ENCODE results near the gene IL17RA.

IL17RA gene

GRCh38 chr22:17162731-17163130, 77.9 kb downstream of the IL17RA start:
- H3K4me3 ChIP-seq (ENCODE audit: low read depth in 1 of 2, low read length in 1 of 2), result no peak overlapping the region
- TF ChIP-seq, protein P1, sequence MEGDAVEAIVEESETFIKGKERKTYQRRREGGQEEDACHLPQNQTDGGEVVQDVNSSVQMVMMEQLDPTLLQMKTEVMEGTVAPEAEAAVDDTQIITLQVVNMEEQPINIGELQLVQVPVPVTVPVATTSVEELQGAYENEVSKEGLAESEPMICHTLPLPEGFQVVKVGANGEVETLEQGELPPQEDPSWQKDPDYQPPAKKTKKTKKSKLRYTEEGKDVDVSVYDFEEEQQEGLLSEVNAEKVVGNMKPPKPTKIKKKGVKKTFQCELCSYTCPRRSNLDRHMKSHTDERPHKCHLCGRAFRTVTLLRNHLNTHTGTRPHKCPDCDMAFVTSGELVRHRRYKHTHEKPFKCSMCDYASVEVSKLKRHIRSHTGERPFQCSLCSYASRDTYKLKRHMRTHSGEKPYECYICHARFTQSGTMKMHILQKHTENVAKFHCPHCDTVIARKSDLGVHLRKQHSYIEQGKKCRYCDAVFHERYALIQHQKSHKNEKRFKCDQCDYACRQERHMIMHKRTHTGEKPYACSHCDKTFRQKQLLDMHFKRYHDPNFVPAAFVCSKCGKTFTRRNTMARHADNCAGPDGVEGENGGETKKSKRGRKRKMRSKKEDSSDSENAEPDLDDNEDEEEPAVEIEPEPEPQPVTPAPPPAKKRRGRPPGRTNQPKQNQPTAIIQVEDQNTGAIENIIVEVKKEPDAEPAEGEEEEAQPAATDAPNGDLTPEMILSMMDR (IDR thresholded peaks at IDR 0.05), result no peak

GRCh38 chr22:17164392-17165024, 79.7 kb downstream of the IL17RA start:
- Histone ChIP-seq H3K4me1 (ENCODE audit: control insufficient read depth in 1 of 2, insufficient read depth in 1 of 2, low read depth in 1 of 2, low read length in 1 of 2) (peaks cover 4 to 6% of the 10 kb centered on the region in 2 experiments), H3K4me3 (ENCODE audit: low read depth in 1 of 2, low read length in 1 of 2) (no peak overlapping the region), H3K27ac (no peak overlapping the region), H3K9me3 (no peaks in the 10 kb centered on the region), H3K36me3 (no peaks in the 10 kb centered on the region), H3K27me3 (no peaks in the 10 kb centered on the region)
- TF ChIP-seq, protein P1 (IDR thresholded peaks at IDR 0.05), result no peak

More at GRCh38 chr22:17162731-17163130, 77.9 kb downstream of the IL17RA start:
- Histone ChIP-seq H3K27ac (no peak overlapping the region), H3K4me1 (ENCODE audit: control insufficient read depth in 1 of 2, insufficient read depth in 1 of 2, low read depth in 1 of 2, low read length in 1 of 2) (peaks cover 19 to 20% of the 10 kb centered on the region in 2 experiments), H3K27me3 (no peaks in the 10 kb centered on the region), H3K9me3 (no peaks in the 10 kb centered on the region), H3K36me3 (no peaks in the 10 kb centered on the region)

Measured in neutrophil (primary cell).